C4-2B (cell line): ENCODE measurements around the gene TBC1D22A.

ENCODE experiments used
- H3K27ac ChIP-seq: fragments of 450-650 bp; 2 replicates; pipeline ENCODE4 v1.5.1; 2017
- CTCF ChIP-seq: fragments of 450-650 bp; conservative IDR thresholded peaks from 2 replicates; pipeline ENCODE4 v1.5.1; 2017; ENCODE audit warnings: mild to moderate bottlenecking
- ZFX ChIP-seq: fragments of 450-650 bp; IDR thresholded peaks from 2 replicates; pipeline ENCODE4 v1.6.1; 2017

TBC1D22A gene

GRCh38 chr22:47032091-47032943, 269.9 kb downstream of the TBC1D22A start:
- TF ChIP-seq ZFX: no peak
- no peak for TF ChIP-seq CTCF
- H3K27ac ChIP-seq: no peak overlapping the region

GRCh38 chr22:47032956-47033647, 270.7 kb downstream of the TBC1D22A start:
- no peak for TF ChIP-seq ZFX
- no peak for TF ChIP-seq CTCF
- no peak overlapping the region for H3K27ac ChIP-seq

- TF ChIP-seq CTCF (no peak), ZFX (no peak)
- H3K27ac ChIP-seq: no peak overlapping the region
Observed at GRCh38 chr22:47033648-47034000, 271.2 kb downstream of the TBC1D22A start.

GRCh38 chr22:47034076-47034808, 271.8 kb downstream of the TBC1D22A start:
- H3K27ac ChIP-seq: no peak overlapping the region

GRCh38 chr22:47034905-47035419, 272.5 kb downstream of the TBC1D22A start:
- no peak overlapping the region for H3K27ac ChIP-seq
- TF ChIP-seq CTCF (no peak), ZFX (no peak)

More at GRCh38 chr22:47034076-47034808, 271.8 kb downstream of the TBC1D22A start:
- TF ChIP-seq ZFX (no peak), CTCF (no peak)

GRCh38 chr22:47035425-47035881, 273.0 kb downstream of the TBC1D22A start:
- TF ChIP-seq CTCF (no peak), ZFX (no peak)

More at GRCh38 chr22:47035425-47035881, 273.0 kb downstream of the TBC1D22A start:
- H3K27ac ChIP-seq: no peak overlapping the region
